B cell (primary cell): ENCODE results near the gene RXFP2. TPM values are rescaled to one million over a fixed set of nuclear protein-coding genes. Genes with fewer than 3 reads are reported as not detected.

Experiments used
- ATAC-seq: fragments of 200-7000 bp; cut with Tn5 transposase; one replicate; pipeline ENCODE4 v1.10.0; 2021; ENCODE audit warnings: low read depth, mild to moderate bottlenecking, moderate number of reproducible peaks, moderate library complexity
- CTCF ChIA-PET: fragments of 350-600 bp; sonication (Branson Sonifier 250); formaldehyde crosslinking; loops from one replicate; lab custom pipeline; 2021; ENCODE audit warnings: antibody characterized with exemption, inconsistent platforms; lab: Charles Lee
- POLR2A ChIA-PET: fragments of 350-600 bp; sonication (Branson Sonifier 250); formaldehyde crosslinking; loops from one replicate; lab custom pipeline; 2021; ENCODE audit warnings: antibody characterized with exemption; lab: Charles Lee
- DNase-seq: peaks from one replicate; pipeline ENCODE4 v3.0.0; 2013
- H2AFZ ChIP-seq: 2 replicates; pipeline ENCODE4 v1.6.1; 2012; ENCODE audit warnings: mild to moderate bottlenecking, low read depth, low read length; ENCODE audit not compliant: insufficient read depth, poor library complexity, severe bottlenecking
- H3K27ac ChIP-seq, 2 donors: 1 replicate in 1 of 2; 2 replicates in 1 of 2; pipeline ENCODE4 v1.5.1; 2012 to 2013; ENCODE audit warnings: low read length in 2 of 2, mild to moderate bottlenecking in 2 of 2, moderate library complexity in 1 of 2
- H3K27me3 ChIP-seq, 4 experiments: fragments of 200-600 bp in 1 of 4; sonication (generic) in 1 of 4; replicated peaks in 1 of 4; 1 replicate in 2 of 4; 2 replicates in 2 of 4; pipeline versions ENCODE4 v1.6.1 to v1.7.0; 2013 to 2016; ENCODE audit warnings: low read length in 3 of 4, mild to moderate bottlenecking in 2 of 4, mixed read lengths in 1 of 4, moderate library complexity in 1 of 4; ENCODE audit not compliant: insufficient read depth in 4 of 4, control insufficient read depth in 3 of 4; ENCODE audit errors: control extremely low read depth in 1 of 4
- H3K36me3 ChIP-seq, 2 experiments: replicated peaks in 1 of 2; 1 replicate in 1 of 2; 2 replicates in 1 of 2; pipeline versions ENCODE4 v1.6.1 to v1.7.1; 2013; ENCODE audit warnings: low read length in 1 of 2; ENCODE audit not compliant: insufficient read depth in 2 of 2, control insufficient read depth in 1 of 2; ENCODE audit errors: control extremely low read depth in 1 of 2, extremely low read depth in 1 of 2
- H3K4me1 ChIP-seq, 2 donors: fragments of 200-600 bp in 1 of 2; sonication (generic) in 1 of 2; 1 replicate in 1 of 2; 2 replicates in 1 of 2; pipeline versions ENCODE4 v1.5.1 to v1.6.1; 2013 to 2017; ENCODE audit warnings: low read length in 2 of 2; ENCODE audit not compliant: control insufficient read depth in 2 of 2, insufficient read depth in 2 of 2
- H3K4me2 ChIP-seq: replicated peaks from 2 replicates; pipeline ENCODE3; 2012; ENCODE audit warnings: mild to moderate bottlenecking, low read depth, low read length; ENCODE audit not compliant: poor library complexity, severe bottlenecking
- H3K4me3 ChIP-seq, 5 experiments: fragments of 200-600 bp in 1 of 5; sonication (generic) in 1 of 5; 1 replicate in 3 of 5; 2 replicates in 2 of 5; pipeline versions ENCODE4 v1.5.1 to v1.7.0; 2011 to 2016; ENCODE audit warnings: low read length in 4 of 5, mild to moderate bottlenecking in 4 of 5, low read depth in 2 of 5, control low read depth in 1 of 5, moderate library complexity in 1 of 5; ENCODE audit not compliant: insufficient read depth in 1 of 5; ENCODE audit errors: control extremely low read depth in 1 of 5, extremely low read depth in 1 of 5
- H3K79me2 ChIP-seq: fragments of 200-600 bp; sonication (generic); one replicate; pipeline ENCODE4 v1.6.0; 2016; ENCODE audit warnings: low read length; ENCODE audit not compliant: control insufficient read depth, insufficient read depth
- H3K9ac ChIP-seq: fragments of 200-600 bp; sonication (generic); 2 replicates; pipeline ENCODE4 v1.6.1; 2017; ENCODE audit warnings: mild to moderate bottlenecking, low read length, moderate library complexity
- H3K9me3 ChIP-seq, 3 donors: one replicate each; pipeline versions ENCODE4 v1.6.1 to v1.7.1; 2013; ENCODE audit warnings: low read length in 2 of 3; ENCODE audit not compliant: control insufficient read depth in 2 of 3, insufficient read depth in 1 of 3; ENCODE audit errors: control extremely low read depth in 1 of 3
- H4K20me1 ChIP-seq: 2 replicates; pipeline ENCODE4 v1.6.0; 2012; ENCODE audit warnings: mild to moderate bottlenecking, low read length; ENCODE audit not compliant: insufficient read depth, control insufficient read depth, poor library complexity, severe bottlenecking
- H3K27ac Mint-ChIP-seq: one replicate; pipeline ENCODE4 v1.8.0; 2021; ENCODE audit warnings: mixed read lengths
- H3K27me3 Mint-ChIP-seq: one replicate; pipeline ENCODE4 v1.8.0; 2021; ENCODE audit warnings: mixed read lengths
- H3K4me1 Mint-ChIP-seq: one replicate; pipeline ENCODE4 v1.8.0; 2021; ENCODE audit warnings: mixed read lengths
- H3K4me3 Mint-ChIP-seq: one replicate; pipeline ENCODE4 v1.8.0; 2021; ENCODE audit warnings: mixed read lengths
- H3K9me3 Mint-ChIP-seq: one replicate; pipeline ENCODE4 v1.8.0; 2022; ENCODE audit warnings: mixed read lengths; ENCODE audit not compliant: insufficient read depth
- CTCF ChIP-seq: fragments of 200-600 bp; IDR thresholded peaks from one replicate; pipeline ENCODE4 v1.8.0; 2022; ENCODE audit warnings: antibody characterized with exemption, mild to moderate bottlenecking
- EZH2 ChIP-seq: IDR thresholded peaks from 2 replicates; pipeline ENCODE4 v1.6.1; 2012; ENCODE audit warnings: borderline replicate concordance, low read depth, mild to moderate bottlenecking, moderate library complexity, low read length; ENCODE audit not compliant: insufficient read depth, poor library complexity, severe bottlenecking
- WGBS: methylation state at CpG from one replicate; pipeline ENCODE4 v1.1.5; 2013; ENCODE audit warnings: missing lambda C conversion rate; ENCODE audit not compliant: insufficient coverage; 5-methylcytosine and 5-hydroxymethylcytosine counted together
- intact Hi-C: fragments of 100-400 bp; cut with micrococcal nuclease; formaldehyde crosslinking; loops from one replicate; pipeline ENCODE4 v1.10.0; 2022
- polyA plus RNA-seq: library from polyadenylated mRNA; depleted of rRNA; stranded (reverse); fragments of >200 nt; gene quantifications from 2 replicates; pipeline ENCODE4 v1.2.3, GENCODE V29; 2012
- total RNA-seq, 2 donors: library from RNA; stranded (reverse); fragments of 120-200 nt in 1 of 2; gene quantifications; 1 replicate in 1 of 2; 2 replicates in 1 of 2; pipeline versions ENCODE4 v1.2.3 to v1.2.4, GENCODE V29; 2013 to 2022

The RXFP2 gene
- total and polyA plus RNA-seq, 2 donors (not counting 1 experiment from before 2014, with no cell fraction given), result not detected

- no peaks in the 10 kb centered on the region for H3K9me3 ChIP-seq
These were observed 55.1 kb downstream of the RXFP2 start for GRCh38 chr13:31794452-31794851.

More at GRCh38 chr13:31794452-31794851, 55.1 kb downstream of the RXFP2 start:
- Mint-ChIP-seq H3K27ac (no peak overlapping the region), H3K9me3 (no peaks in the 10 kb centered on the region), H3K4me3 (no peak overlapping the region), H3K27me3 (peaks cover 5% of the 10 kb centered on the region), H3K4me1 (no peaks in the 10 kb centered on the region)
- DNase-seq, result no peak
- Histone ChIP-seq H3K27me3 (no peaks in the 10 kb centered on the region), H3K27ac (no peak overlapping the region), H3K4me3 (no peak overlapping the region), H3K4me1 (no peaks in the 10 kb centered on the region), H4K20me1 (no peaks in the 10 kb centered on the region), H3K4me2 (no peak overlapping the region), H2AFZ (no peak overlapping the region), H3K9ac (no peak overlapping the region), H3K79me2 (no peaks in the 10 kb centered on the region), H3K36me3 (no peaks in the 10 kb centered on the region)
- ChIA-PET POLR2A (no interaction called here), CTCF (interaction anchor here (0.6 kb wide), 1 partner anchor 134 kb away, joined by 3 read pairs; no protein-coding TSS in a partner anchor)
- TF ChIP-seq CTCF (no peak), EZH2 (no peak)
- no peak for ATAC-seq
- 100% methylated on average over 1 of the region's 3 CpGs for WGBS
- intact Hi-C loops, result no loop called here
